CD1c-positive myeloid dendritic cell (primary cell): ENCODE data around the gene MEOX1.
A peak's percentile ranks its signal among the peaks of the same experiment; 100 is the strongest.
"Not testable (repeated sequence)": the region's sequence is repeated elsewhere in the genome, so short reads cannot be mapped to it uniquely, and the experiment has no call there.

Source experiments
- DNase-seq: peaks from one replicate; pipeline ENCODE4 v3.0.0-alpha.2; 2016; ENCODE audit errors: extremely low spot score

MEOX1 gene

DNA sequence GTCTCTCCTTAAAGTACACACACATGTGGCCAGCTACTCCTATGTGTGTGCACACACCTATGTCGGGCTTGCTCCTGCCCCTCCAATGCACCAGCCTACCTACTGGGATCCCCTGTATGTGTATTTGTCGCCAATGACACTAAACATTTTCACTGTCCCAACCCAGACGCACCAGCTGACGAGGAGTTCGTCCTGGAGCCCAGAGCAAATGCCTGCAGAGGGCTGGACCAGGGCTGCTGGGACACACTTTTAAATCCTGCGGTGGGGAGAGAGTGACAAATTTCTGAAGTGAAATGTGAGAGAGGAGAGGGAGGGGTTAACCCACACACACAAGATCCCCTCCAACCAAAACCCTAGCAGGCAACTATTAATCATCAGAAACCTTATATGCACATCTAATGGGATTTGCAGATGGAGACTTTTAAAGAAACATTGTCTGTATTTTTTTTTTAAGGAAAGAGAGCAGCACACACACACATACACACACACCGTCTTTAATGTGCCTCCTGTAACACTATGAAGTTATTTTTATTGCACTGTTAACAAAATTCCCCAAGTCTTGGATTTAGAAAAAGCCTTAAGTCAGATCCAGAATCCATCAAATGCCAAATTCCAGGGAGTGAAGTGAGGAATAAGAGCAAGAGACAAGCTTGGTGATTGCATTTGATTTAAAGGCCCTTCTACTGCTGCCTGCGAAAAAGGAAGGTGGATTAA lies at the start of gene MEOX1:
Gene MEOX1, minus strand, starts transcription at position 224 of the 714 bp plus-strand sequence. CDS start 388 bp downstream, outside the sequence.
- no peak for DNase-seq

DNA sequence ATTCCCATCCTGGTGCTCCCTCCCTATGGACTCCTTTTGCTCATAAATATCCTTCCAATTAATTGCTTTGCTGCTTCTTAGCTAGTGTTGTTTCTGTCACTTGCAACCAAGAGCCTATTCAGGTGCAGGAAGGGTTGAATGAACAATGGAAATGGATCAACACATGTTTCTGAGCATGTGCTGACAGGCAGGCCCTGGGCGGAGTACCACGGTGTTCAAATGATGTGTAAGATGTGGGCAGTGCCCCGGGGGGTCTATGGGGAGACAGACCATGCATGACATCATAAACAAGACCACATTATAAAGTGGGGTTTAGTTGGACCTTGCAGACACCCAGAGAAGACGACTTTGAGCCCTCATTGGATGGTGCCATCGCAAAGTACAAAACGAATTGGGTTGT lies 48.4 kb upstream of the MEOX1 start:
- DNase-seq: no peak

DNA sequence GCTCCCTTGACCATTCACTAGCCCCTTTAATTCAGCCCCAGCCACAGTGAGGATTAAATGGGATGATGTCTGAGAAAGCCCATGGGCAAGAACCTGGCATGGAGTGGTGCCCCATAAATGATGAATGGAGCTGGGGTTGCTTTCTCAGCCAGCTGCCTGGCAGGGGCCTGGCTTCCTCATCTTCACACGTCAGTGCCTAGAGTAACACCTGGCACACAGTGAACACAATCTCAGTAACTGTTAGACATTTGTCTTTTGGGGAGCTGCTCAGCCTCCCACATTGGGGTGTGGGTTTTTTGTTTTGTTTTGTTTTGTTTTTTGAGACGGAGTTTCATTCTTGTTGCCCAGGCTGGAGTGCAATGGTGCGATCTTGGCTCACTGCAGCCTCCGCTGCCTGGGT lies 47.5 kb upstream of the MEOX1 start:
- DNase-seq: no peak

DNA sequence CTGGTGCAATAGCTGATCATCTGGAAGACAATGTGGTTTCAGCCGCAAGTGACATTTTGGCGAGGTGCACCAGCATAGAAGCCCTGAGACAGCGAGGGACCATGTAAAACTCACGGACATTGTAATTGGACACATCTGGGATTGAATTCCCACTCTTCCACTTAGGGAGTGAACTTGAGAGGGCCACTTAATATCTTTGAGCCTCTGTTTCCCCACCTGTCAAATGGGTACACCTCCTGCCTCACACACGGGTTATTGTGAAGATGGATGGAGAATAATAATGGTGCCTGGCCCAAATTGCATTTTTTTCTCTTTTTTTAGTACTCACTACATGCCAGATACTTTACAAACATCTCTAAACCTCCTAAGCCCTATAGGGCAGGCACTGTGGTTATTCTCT lies 45.5 kb upstream of the MEOX1 start:
- no peak for DNase-seq

DNA sequence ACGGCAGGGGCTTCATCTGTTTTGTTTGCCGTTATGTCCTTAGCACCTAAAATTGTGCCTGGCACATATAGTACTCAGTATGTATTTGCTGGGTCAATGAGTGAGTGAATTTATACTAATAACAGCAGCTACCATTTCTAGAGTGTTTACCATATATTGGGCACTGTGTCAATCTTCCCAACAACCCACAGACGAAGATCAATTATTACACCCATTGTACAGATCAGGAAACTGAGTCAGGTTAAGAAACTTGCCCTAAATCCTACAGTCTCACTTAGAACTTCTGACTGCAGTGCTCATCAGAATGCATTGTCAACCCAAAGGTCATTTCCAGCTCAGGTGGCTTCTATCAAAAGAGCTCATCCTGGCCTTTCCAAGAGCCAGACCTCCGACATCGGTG lies 44.5 kb upstream of the MEOX1 start:
- DNase-seq: no peak

DNA sequence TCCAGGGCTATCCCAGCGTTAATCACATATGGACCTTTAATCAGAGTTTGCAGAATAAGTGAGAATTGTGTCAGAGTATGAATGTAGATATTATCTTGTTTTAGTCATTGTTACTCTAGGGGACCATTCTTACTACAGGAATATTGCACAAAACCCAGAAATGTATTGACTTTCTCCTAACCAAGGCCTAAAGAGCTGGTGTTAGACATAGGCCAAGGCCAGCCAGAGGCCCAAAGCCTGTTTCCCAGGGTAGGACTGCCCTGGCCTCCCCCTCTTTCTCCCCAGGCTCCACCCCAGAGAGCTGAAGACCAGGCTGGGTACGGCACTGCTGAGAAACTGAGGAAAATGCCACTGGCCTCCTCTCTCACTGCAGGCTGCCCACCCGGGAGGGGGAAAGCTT lies 41.9 kb upstream of the MEOX1 start:
- no peak for DNase-seq

DNA sequence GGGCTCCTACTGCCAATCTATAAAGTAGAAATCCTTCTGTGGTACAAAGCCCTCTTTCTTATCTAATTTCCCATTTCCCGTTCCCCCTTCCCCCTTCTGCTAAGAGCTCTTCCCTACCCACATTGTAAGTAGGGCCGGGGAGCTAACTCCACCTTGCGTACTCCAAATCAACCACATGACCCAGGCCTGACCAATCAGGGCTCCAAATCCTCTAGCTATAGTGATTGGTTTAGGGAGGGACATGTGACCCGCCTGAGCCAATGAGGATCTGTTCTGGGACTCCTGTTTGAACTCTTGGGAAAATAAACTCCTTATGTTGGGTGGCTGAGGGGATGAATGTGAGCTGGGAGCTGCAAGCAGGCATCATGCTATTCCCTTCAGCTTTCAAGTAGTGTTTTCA lies 40.9 kb upstream of the MEOX1 start:
- peak; percentile 51 for DNase-seq

DNA sequence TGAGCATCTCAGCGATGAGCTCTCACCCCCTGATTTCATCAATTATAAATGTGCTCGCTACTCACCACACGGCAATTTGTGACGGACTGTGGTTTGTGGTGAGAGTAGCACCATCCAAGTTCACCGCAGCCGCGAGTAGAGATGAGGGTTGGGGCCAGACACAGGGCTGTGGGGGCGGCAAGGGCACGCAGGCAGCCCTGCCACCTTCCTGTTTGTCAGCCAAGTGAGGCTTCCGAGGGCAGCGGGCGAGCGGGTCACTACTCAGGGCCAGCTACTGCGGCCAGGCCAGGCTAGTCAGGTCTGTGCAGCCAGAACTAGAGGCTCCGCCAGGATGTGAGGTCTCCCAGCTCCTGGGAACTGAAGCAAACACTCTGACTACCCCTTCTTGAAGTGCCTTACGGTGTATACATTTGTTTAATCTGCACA lies 39.6 kb upstream of the MEOX1 start:
- peak; percentile 89 for DNase-seq

DNA sequence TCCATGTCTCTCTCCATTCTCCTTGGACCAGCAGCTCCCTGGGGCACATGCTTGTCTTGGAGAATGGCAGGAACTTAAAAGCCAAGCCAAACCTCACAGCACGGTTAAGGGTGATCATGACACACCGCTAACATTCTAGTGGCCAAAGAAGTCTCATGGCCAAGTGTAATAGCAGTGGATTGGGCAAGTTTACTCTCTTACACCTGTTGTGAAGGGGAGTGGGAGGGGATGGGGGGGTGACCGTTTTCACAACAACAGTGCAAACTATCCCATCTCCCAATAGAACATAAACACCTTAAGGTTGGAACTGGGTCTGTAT lies 37.7 kb upstream of the MEOX1 start:
- no peak for DNase-seq

DNA sequence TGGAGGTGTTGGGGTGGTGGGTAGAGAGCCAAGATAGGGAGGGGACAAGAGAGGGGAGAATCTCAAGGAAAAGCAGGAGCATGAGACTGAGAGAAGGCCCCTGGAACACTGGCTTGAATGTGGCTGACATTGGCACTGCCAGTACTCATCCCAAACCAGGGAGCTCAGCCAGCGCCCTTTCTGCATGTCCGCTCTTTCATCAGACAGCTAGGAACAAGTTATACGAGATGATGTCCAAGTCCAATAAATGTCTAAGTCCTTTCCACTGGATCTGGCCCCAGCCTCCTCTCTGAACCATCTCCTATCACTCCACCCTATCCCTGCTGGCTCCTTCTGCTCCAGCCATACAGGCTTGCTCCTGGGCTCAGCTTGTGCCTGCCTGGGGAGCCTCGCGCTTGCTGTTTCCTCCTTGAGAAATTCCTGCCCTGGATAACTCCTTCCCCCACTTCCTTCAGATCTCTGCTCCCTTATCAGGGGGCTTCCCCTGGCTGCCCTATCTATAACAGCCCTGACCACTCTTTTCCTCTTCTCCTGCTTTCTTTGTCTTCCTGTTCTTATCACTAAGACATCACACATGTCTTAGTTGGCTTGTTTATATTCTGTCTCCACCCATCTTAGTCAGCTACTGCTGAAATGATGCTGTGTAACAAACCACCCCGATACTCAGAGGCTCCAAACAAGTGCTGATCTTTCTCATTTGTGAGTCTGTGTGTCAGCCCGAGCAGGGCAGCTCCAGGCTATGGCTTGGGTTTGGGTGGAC lies 37.1 kb upstream of the MEOX1 start:
- no peak for DNase-seq

DNA sequence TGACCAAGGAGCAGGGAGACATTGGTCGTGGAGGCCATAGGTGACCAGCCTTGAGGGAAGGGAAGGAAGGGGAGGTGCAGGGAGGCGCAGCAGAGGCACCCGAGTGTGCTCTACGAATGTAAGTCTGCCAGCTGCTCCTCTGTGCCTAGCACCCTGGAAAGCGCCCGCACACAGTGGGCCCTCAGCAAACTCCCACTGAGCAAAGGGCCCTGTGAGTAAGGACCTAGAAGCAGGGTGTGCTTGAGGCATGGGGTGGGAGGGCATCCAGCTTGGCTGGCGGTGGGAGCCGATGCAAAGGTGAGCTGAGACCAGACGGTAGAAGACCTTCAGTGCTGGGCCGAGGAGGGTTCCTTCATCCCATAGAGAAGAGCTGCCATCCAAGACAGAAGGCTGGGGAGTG lies 36.2 kb upstream of the MEOX1 start:
- no peak for DNase-seq

DNA sequence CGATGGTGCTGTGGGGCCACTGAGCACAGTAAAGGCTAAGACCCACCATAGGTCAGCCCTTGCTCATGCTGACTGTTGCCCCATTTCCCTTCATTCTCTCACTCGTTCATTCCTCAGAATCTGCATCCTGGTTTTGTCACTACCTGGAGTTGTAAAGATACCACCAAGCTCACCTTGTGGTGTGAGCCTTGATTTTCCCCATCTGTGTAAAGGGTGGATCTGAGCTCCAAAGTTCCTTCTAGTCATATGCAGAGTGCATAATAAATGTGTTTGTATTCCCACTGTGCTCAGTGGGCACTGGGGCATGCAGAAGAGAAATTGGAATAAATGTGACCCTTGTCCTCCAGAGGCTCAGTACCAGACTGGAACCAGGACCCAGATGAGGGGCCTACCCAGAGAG lies 35.2 kb upstream of the MEOX1 start:
- DNase-seq: no peak

DNA sequence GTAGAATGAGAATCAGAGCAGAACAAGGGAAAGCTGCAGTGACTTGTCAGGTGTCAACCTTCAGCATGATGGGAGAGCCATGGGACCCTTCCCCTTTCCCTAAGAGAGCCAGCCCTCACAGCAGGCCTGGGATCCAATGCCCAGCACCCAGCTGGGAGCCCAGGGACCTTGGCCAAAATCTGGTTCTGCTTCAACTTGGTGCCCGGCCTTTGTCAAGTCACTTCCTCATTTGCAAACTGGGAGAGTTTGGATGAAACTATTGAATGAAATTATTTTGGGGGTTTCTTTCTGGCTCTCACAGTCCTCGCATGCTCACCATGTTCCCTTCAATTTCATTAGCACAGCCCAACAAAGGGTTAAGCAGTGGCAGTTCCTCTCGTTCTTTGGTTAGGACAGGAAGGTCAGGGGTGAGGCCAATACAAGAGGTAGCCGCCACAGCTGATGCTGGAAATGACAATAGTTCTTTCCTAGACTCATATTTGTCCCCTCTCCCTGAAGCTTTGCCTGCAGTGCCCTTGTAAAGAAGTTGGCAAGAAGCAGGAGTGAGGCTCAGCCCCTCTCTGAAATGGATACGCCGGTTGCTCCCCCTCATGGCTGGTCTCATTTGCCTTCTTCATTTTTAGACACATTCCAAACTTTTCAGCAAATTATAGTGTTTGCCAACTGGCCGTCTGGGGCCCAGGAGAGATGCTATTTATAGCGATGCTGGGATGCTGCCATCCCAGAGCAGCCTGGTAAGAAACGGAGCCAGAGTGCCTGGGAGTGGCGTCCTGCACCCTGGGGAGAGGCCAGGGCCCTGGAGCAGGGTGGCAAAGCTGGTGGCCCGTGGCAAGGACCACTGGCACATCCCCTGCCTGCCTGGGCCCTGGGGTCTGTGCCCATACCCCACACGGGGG lies 34.5 kb upstream of the MEOX1 start:
- DNase-seq: peak; percentile 45

DNA sequence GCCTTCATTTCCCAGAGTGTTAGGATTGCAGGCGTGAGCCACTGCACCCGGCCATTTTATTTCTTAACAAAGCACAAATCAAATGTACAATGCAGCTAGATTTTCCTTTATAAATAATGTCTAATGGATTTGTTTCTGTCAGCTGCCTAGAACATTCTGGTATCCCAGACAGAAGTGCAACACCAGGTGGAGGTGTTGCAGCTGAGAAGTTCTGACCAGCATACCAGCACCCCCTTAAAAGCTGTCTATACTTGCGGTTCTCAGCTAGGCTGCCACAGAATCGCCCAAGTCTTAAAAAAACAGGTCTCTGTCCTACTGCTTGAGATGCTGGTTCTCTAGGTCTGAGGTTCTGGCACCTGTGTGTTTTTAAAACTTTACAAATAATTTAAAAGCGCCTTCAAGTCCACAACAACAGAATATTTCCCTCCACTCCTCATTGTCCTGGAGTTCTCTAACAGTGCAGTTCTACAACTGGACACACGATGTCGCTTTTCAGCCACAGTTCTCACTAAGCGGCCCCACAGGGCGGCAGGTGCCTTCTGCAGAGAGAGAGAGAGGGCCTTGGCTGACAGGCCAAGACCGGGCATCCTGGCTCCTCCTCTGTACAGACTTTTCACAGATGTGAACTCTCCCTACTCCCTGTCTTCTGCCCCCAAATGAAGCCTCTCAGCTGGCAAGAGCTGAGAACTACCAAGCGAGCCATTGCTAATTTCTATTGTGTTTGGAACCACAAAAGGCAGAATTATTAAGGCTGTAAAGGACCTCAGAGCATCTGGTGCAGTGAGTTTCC lies 32.6 kb upstream of the MEOX1 start:
- peak; percentile 88 for DNase-seq

DNA sequence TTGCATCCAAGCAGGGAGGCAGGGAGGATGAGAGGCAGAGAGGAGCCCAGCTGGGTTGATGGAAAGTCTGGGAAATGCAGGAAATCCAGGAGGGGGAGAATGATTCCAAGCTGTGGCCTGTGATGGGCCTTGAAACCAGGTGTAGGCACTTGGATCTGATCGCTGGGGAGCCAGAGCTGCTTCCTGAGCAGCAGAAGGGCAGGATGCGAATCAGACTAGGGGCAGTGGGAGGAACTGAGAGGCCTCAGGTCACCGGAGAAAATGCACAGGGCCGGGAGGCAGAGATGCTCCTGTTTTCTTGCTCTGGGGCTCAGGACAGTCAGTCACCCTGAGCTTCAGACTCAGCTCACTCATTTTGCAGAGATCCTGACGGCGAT lies 29.6 kb upstream of the MEOX1 start:
- DNase-seq: no peak

DNA sequence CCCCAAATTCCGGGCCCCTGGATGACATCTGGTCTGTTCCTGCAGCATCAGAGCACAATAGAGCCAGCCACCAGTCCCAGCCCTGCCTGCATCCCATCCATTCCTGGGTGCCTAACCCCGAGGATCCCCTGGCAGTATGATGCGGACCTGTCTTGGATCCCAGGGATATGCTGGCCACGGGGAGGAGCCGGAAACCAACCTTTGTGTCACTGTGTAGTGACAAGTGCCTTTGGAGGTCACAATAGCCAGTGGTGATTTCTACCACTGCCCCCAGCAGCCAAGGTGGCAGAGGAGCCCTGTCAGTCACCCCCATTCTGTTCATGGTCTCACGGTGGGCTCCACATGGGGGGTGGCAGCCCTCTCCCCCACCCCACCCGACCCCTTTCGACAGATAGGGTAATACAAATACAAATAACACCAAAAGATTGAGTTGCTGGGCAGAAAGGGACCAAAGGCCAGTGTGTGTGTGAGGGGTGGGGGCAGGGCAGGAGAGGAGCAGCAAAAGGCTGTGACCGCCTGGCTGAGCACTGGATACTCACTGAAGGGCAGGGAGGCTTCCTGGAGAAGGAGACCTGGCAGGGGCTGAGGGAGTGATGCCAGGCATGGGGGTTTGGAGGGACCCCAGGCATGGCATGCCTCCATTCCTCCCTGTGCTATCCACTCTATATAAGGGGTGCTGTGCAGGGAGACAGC lies 29.0 kb upstream of the MEOX1 start:
- no peak for DNase-seq

DNA sequence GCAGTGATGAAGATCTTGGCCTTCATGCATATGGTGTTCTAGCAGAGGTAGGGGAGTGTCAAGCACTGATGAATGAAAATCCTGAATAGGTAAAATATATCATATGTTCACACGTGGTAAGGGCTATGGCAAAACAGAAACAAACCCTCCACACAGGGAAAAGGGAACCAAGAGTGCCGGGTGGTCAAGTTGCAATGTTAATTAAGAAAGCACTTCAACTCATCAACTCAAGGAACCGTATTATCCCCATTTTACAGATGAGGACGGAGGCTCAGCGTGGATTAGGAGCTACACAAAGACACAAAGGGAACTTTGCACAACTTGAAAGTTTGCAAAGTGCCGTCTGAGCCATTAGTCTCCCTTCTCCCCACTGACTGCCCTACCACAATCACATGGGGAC lies 28.1 kb upstream of the MEOX1 start:
- no peak for DNase-seq

DNA sequence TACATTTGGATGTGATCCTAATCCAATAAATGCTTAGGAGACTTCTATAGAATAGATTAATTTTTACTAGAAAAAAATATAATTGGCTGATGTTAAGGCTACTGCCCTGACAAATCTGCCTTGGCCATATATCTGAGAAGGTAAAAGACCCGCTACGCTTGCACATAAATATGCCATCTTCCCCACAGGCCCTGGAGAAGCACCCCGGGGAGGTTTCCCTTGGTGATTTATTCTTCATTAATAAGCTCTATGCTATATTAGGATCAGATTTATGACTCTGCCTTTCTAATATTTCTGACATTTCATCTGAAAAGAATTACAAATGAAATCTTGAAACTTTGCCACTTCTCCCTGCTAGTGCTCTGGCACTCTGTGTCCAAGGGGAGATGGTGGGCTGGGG lies 27.4 kb upstream of the MEOX1 start:
- DNase-seq: no peak

DNA sequence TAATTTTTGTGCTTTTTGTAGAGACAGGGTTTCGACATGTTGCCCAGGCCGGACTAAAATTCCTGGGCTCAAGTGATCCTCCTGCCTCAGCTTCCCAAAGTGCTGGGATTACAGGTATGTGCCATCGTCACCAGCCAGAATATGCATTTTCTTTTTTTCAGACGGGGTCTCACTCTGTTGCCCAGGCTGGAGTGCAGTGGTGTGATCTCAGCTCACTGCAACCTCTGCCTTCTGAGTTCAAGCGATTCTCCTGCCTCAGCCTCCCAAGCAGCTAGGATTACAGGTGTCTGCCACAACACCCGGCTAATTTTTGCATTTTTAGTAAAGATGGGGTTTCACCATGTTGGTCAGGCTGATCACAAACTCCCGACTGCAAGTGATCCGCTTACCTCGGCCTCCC lies 25.2 kb upstream of the MEOX1 start:
- not testable (repeated sequence) for DNase-seq

DNA sequence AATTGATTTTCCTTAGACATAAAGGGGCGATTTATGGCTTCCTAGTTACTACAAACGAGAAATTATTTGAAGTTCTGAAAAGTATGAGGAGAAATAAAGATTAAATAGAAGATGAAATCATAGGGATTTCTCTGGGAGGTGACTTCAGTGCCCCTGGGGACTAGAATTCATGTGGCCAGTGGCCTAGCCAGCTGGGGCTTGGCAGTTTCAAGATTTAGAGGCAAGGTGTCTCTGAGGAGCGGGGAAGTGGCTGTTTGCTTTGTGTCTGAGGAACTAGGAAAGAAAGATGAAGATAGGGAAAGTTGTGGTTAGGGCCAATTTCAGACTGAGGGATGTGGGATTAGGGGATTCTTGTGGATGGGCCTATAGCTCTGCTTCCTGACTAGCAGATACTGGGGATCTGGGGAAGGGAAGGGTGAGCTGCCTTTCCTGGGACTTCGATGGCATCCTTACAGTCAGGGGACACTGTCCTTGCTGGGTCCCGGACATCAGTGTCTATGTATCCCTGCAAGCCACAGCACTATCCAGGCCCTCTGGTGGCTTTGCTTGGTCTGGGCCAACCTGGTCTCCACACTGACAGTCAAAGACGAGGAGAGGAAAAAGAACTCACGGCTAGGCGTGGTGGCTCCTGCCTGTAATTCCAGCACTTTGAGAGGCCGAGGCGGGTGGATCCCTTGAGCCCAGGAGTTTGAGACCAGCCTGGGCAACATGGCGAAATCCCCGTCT lies 22.4 kb upstream of the MEOX1 start:
- DNase-seq: no peak

DNA sequence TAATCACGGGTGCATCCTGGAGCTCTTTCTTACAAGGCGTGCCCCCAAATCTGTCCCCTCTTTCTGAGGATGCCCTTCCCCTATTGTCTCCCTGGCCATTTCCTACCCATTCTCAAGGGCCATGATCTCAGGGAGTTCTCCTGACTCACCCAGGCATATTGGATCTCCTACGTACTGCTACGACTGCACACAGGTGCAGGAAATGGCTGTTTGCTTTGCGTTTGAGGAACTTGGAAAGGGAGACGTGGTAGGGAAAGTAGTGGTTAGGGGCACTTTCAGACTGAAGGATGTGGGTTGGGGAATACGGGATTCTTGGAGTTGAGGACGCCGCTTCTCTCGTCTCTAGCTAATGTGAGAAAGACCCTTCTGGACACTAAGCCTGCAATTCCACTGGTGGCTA lies 18.7 kb upstream of the MEOX1 start:
- no peak for DNase-seq
